Activated naive CD4-positive, alpha-beta T cell treated with anti-CD3 and anti-CD28 coated beads, Interleukin-2, amount 50 U/mL, for 16 hours (primary cell): ENCODE measurements around the gene REX1BD.

Experiments used
- DNase-seq: peaks from one replicate; pipeline ENCODE4 v3.0.0-alpha.2; 2020

The REX1BD gene

GRCh38 chr19:18618236-18618635 lies 29.6 kb downstream of the REX1BD start:
- no peak for DNase-seq

GRCh38 chr19:18620311-18620710 lies 31.7 kb downstream of the REX1BD start:
- DNase-seq: no peak

- DNase-seq: no peak
These were observed 32.3 kb downstream of the REX1BD start for GRCh38 chr19:18620902-18621301.

- no peak for DNase-seq
These were observed 38.3 kb downstream of the REX1BD start for GRCh38 chr19:18626906-18627305.

GRCh38 chr19:18629166-18630088 lies 40.8 kb downstream of the REX1BD start:
- DNase-seq: no peak

- no peak for DNase-seq
These were observed 44.7 kb downstream of the REX1BD start for GRCh38 chr19:18633321-18633720.

GRCh38 chr19:18634612-18635297 lies 46.2 kb downstream of the REX1BD start:
- DNase-seq: no peak

- DNase-seq: no peak
These were observed 47.2 kb downstream of the REX1BD start for GRCh38 chr19:18635831-18636182.

GRCh38 chr19:18636183-18636968 lies 47.8 kb downstream of the REX1BD start:
- DNase-seq: peak; percentile 97

GRCh38 chr19:18636969-18637629 lies 48.5 kb downstream of the REX1BD start, which contains the start of gene KLHL26:
KLHL26 (plus strand) TSS chr19:18637028; CDS start chr19:18637055, 27 bp downstream.
- DNase-seq: no peak

GRCh38 chr19:18637673-18638630 lies 49.4 kb downstream of the REX1BD start:
- no peak for DNase-seq

GRCh38 chr19:18639706-18640243 lies 51.2 kb downstream of the REX1BD start:
- DNase-seq: no peak
